GM12872 (cell line): ENCODE data around the gene VPS51.

ENCODE experiments used
- TF ChIP-seq, protein P1 (sequence below): IDR thresholded peaks from 3 replicates; pipeline ENCODE4 v1.5.1; 2011; ENCODE audit warnings: low read depth, mild to moderate bottlenecking, low read length, moderate library complexity; ENCODE audit not compliant: insufficient read depth

VPS51 gene

GRCh38 chr11:65135633-65136145 is 39.7 kb downstream of the VPS51 start:
- TF ChIP-seq, protein P1, sequence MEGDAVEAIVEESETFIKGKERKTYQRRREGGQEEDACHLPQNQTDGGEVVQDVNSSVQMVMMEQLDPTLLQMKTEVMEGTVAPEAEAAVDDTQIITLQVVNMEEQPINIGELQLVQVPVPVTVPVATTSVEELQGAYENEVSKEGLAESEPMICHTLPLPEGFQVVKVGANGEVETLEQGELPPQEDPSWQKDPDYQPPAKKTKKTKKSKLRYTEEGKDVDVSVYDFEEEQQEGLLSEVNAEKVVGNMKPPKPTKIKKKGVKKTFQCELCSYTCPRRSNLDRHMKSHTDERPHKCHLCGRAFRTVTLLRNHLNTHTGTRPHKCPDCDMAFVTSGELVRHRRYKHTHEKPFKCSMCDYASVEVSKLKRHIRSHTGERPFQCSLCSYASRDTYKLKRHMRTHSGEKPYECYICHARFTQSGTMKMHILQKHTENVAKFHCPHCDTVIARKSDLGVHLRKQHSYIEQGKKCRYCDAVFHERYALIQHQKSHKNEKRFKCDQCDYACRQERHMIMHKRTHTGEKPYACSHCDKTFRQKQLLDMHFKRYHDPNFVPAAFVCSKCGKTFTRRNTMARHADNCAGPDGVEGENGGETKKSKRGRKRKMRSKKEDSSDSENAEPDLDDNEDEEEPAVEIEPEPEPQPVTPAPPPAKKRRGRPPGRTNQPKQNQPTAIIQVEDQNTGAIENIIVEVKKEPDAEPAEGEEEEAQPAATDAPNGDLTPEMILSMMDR: no peak

- TF ChIP-seq, protein P1: no peak
Measured at GRCh38 chr11:65136515-65137096, 40.6 kb downstream of the VPS51 start.

GRCh38 chr11:65141896-65142494 is 46.0 kb downstream of the VPS51 start:
- TF ChIP-seq, protein P1: no peak

DNA sequence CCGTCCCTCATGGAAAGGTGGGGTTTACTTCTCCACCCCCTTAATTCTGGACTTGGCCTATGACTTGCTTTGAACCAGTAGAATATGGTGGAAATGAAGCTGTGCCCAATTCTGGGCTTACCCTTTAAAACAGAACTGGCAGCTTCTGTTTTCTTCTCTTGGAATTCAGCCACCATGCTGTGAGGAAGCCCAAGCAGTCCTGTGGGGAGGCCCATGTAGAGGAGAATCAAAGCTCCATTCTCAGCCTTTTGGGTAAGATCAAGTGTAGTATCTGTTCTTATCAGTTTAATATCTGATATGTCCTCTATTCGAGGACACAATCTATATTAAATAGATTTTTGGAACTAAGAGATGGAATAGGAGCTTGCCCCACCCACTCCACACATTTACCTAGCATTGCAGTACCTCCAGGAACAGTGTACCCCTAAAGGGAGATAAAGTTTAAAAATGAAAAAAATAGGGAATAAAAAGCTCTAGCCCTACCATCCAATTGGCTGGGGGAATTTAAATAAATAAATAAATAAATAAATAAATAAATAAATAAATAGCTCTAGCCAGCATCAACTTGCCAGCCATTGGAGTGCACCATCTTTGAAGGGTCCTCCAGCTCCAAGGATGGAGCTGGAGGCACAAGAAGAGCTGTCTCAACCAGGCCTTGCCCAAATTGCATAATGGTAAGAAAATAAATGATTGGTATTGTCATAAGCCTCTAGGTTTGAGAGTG is 51.5 kb downstream of the VPS51 start:
- TF ChIP-seq, protein P1: no peak

GRCh38 chr11:65148657-65149056 is 52.6 kb downstream of the VPS51 start:
- TF ChIP-seq, protein P1: no peak

GRCh38 chr11:65150509-65151299 is 54.7 kb downstream of the VPS51 start:
- TF ChIP-seq, protein P1: no peak
